ENCODE measurements around the gene C17orf50. TPM values are rescaled to one million over a fixed set of nuclear protein-coding genes. Genes with fewer than 3 reads are reported as not detected.

The C17orf50 gene
- total RNA-seq (not detected), polyA plus RNA-seq (not detected)

GRCh38 chr17:35760587-35760986 is at the start of gene C17orf50:
TSS of gene C17orf50 (plus strand) at chr17:35760887. CDS start at chr17:35760942, 55 bp downstream.
- no peaks in the 10 kb centered on the region for H3K27me3 Mint-ChIP-seq
- no peaks in the 10 kb centered on the region for H3K9me3 Mint-ChIP-seq
- no peaks in the 10 kb centered on the region for H3K36me3 ChIP-seq (ENCODE audit: insufficient read depth, low read length)
- H3K4me1 ChIP-seq (ENCODE audit: insufficient read depth, low read length): peaks cover 8% of the 10 kb centered on the region
- H3K27ac Mint-ChIP-seq: peak within 1 kb of the TSS in 1 of 8 donors; percentile 38
- H3K36me3 Mint-ChIP-seq: peaks cover 0 to 2% (median 0%) of the 10 kb centered on the region in 3 donors
- H3K27me3 ChIP-seq (ENCODE audit: insufficient read depth, low read length, poor library complexity, severe bottlenecking): no peaks in the 10 kb centered on the region
- ChIA-PET POLR2A (interaction anchor here (0.7 kb wide), 1 partner anchor 31 kb away, joined by 4 read pairs; no protein-coding TSS in a partner anchor), CTCF (interaction anchor here (1.2 to 9.3 kb wide), 3 partner anchors 13 to 48 kb away, joined by 3 to 250 read pairs (median 4); partner anchors contain the start of genes MMP28 and TAF15)
- DNase-seq: no peak
- peak within 1 kb of the TSS in 2 of 7 donors; percentile 17 to 36 for H3K4me3 Mint-ChIP-seq
- peaks cover 7 to 9% (median 9%) of the 10 kb centered on the region in 3 donors for H3K4me1 Mint-ChIP-seq
- no peak within 1 kb of the TSS for H3K4me3 ChIP-seq (ENCODE audit: low read length)
- H3K27ac ChIP-seq (ENCODE audit: low read depth, low read length): no peak within 1 kb of the TSS
- no peaks in the 10 kb centered on the region for H3K9me3 ChIP-seq (ENCODE audit: low read length)

- peaks cover 15% of the 10 kb centered on the region for H3K36me3 ChIP-seq (ENCODE audit: insufficient read depth, low read length)
- H3K9me3 Mint-ChIP-seq: no peaks in the 10 kb centered on the region
- ChIA-PET POLR2A (no interaction called here), CTCF (interaction anchor here (1.7 kb wide), 1 partner anchor 36 kb away, joined by 4 read pairs; no protein-coding TSS in a partner anchor)
- no peak overlapping the region for H3K4me3 ChIP-seq (ENCODE audit: low read length)
- no peaks in the 10 kb centered on the region for H3K9me3 ChIP-seq (ENCODE audit: low read length)
- H3K27me3 ChIP-seq (ENCODE audit: insufficient read depth, low read length, poor library complexity, severe bottlenecking): no peaks in the 10 kb centered on the region
- no peaks in the 10 kb centered on the region for H3K27me3 Mint-ChIP-seq
- H3K27ac ChIP-seq (ENCODE audit: low read depth, low read length): no peak overlapping the region
- peak overlapping the region in 2 of 8 donors; percentile 3 to 14 for H3K27ac Mint-ChIP-seq
- DNase-seq: no peak
- peaks cover 13 to 22% (median 19%) of the 10 kb centered on the region in 3 donors for H3K4me1 Mint-ChIP-seq
- H3K36me3 Mint-ChIP-seq: peaks cover 0 to 50% (median 22%) of the 10 kb centered on the region in 3 donors
- no peak overlapping the region for H3K4me3 Mint-ChIP-seq
- H3K4me1 ChIP-seq (ENCODE audit: insufficient read depth, low read length): peaks cover 26% of the 10 kb centered on the region
Observed at GRCh38 chr17:35710950-35711349, 49.7 kb upstream of the C17orf50 start.

- Mint-ChIP-seq H3K4me1 (peaks cover 7 to 14% (median 7%) of the 10 kb centered on the region in 3 donors), H3K27me3 (no peaks in the 10 kb centered on the region), H3K4me3 (no peak overlapping the region), H3K9me3 (no peaks in the 10 kb centered on the region), H3K27ac (no peak overlapping the region), H3K36me3 (peaks cover 3 to 37% (median 30%) of the 10 kb centered on the region in 3 donors)
- no peak overlapping the region for H3K27ac ChIP-seq (ENCODE audit: low read depth, low read length)
- ChIA-PET CTCF (interaction anchor here (1.1 to 1.3 kb wide), 2 partner anchors 50 to 95 kb away, joined by 3 to 4 read pairs; no protein-coding TSS in a partner anchor), POLR2A (no interaction called here)
- H3K4me1 ChIP-seq (ENCODE audit: insufficient read depth, low read length): peaks cover 26% of the 10 kb centered on the region
- peaks cover 23% of the 10 kb centered on the region for H3K36me3 ChIP-seq (ENCODE audit: insufficient read depth, low read length)
- no peak overlapping the region for H3K4me3 ChIP-seq (ENCODE audit: low read length)
- no peaks in the 10 kb centered on the region for H3K9me3 ChIP-seq (ENCODE audit: low read length)
- no peak for DNase-seq
- H3K27me3 ChIP-seq (ENCODE audit: insufficient read depth, low read length, poor library complexity, severe bottlenecking): no peaks in the 10 kb centered on the region
Observed at GRCh38 chr17:35713069-35713728, 47.5 kb upstream of the C17orf50 start.

GRCh38 chr17:35714988-35715387 is 45.7 kb upstream of the C17orf50 start:
- Histone ChIP-seq H3K36me3 (ENCODE audit: insufficient read depth, low read length) (peaks cover 23% of the 10 kb centered on the region), H3K27ac (ENCODE audit: low read depth, low read length) (no peak overlapping the region), H3K9me3 (ENCODE audit: low read length) (no peaks in the 10 kb centered on the region), H3K4me3 (ENCODE audit: low read length) (no peak overlapping the region), H3K4me1 (ENCODE audit: insufficient read depth, low read length) (peaks cover 19% of the 10 kb centered on the region), H3K27me3 (ENCODE audit: insufficient read depth, low read length, poor library complexity, severe bottlenecking) (no peaks in the 10 kb centered on the region)
- no peaks in the 10 kb centered on the region for H3K27me3 Mint-ChIP-seq
- no peak for DNase-seq
- H3K4me1 Mint-ChIP-seq: peaks cover 0 to 7% (median 1%) of the 10 kb centered on the region in 3 donors
- H3K36me3 Mint-ChIP-seq: peaks cover 5 to 36% (median 28%) of the 10 kb centered on the region in 3 donors
- H3K9me3 Mint-ChIP-seq: no peaks in the 10 kb centered on the region
- ChIA-PET CTCF (no interaction called here), POLR2A (no interaction called here)
- H3K27ac Mint-ChIP-seq: no peak overlapping the region
- H3K4me3 Mint-ChIP-seq: no peak overlapping the region

- H3K27ac Mint-ChIP-seq: no peak overlapping the region
- Histone ChIP-seq H3K36me3 (ENCODE audit: insufficient read depth, low read length) (peaks cover 20% of the 10 kb centered on the region), H3K4me3 (ENCODE audit: low read length) (no peak overlapping the region), H3K27ac (ENCODE audit: low read depth, low read length) (no peak overlapping the region), H3K4me1 (ENCODE audit: insufficient read depth, low read length) (peaks cover 19% of the 10 kb centered on the region), H3K27me3 (ENCODE audit: insufficient read depth, low read length, poor library complexity, severe bottlenecking) (no peaks in the 10 kb centered on the region), H3K9me3 (ENCODE audit: low read length) (no peaks in the 10 kb centered on the region)
- CTCF ChIA-PET: no interaction called here
- H3K27me3 Mint-ChIP-seq: no peaks in the 10 kb centered on the region
- H3K9me3 Mint-ChIP-seq: no peaks in the 10 kb centered on the region
- H3K36me3 Mint-ChIP-seq: peaks cover 7 to 35% (median 28%) of the 10 kb centered on the region in 3 donors
- peaks cover 0 to 7% (median 1%) of the 10 kb centered on the region in 3 donors for H3K4me1 Mint-ChIP-seq
- H3K4me3 Mint-ChIP-seq: no peak overlapping the region
- no peak for DNase-seq
- POLR2A ChIA-PET: no interaction called here
Observed at GRCh38 chr17:35715416-35715815, 45.3 kb upstream of the C17orf50 start.

GRCh38 chr17:35716173-35716572 is 44.5 kb upstream of the C17orf50 start:
- ChIA-PET POLR2A (no interaction called here), CTCF (interaction anchor here (1.0 kb wide), 1 partner anchor 20 kb away, joined by 3 read pairs; no protein-coding TSS in a partner anchor)
- Histone ChIP-seq H3K4me1 (ENCODE audit: insufficient read depth, low read length) (peaks cover 19% of the 10 kb centered on the region), H3K27ac (ENCODE audit: low read depth, low read length) (no peak overlapping the region), H3K4me3 (ENCODE audit: low read length) (no peak overlapping the region), H3K27me3 (ENCODE audit: insufficient read depth, low read length, poor library complexity, severe bottlenecking) (no peaks in the 10 kb centered on the region), H3K9me3 (ENCODE audit: low read length) (no peaks in the 10 kb centered on the region), H3K36me3 (ENCODE audit: insufficient read depth, low read length) (peaks cover 12% of the 10 kb centered on the region)
- Mint-ChIP-seq H3K27ac (no peak overlapping the region), H3K4me3 (no peak overlapping the region), H3K27me3 (no peaks in the 10 kb centered on the region), H3K36me3 (peaks cover 7 to 34% (median 25%) of the 10 kb centered on the region in 3 donors), H3K4me1 (peaks cover 0 to 4% (median 1%) of the 10 kb centered on the region in 3 donors), H3K9me3 (no peaks in the 10 kb centered on the region)
- no peak for DNase-seq

DNA sequence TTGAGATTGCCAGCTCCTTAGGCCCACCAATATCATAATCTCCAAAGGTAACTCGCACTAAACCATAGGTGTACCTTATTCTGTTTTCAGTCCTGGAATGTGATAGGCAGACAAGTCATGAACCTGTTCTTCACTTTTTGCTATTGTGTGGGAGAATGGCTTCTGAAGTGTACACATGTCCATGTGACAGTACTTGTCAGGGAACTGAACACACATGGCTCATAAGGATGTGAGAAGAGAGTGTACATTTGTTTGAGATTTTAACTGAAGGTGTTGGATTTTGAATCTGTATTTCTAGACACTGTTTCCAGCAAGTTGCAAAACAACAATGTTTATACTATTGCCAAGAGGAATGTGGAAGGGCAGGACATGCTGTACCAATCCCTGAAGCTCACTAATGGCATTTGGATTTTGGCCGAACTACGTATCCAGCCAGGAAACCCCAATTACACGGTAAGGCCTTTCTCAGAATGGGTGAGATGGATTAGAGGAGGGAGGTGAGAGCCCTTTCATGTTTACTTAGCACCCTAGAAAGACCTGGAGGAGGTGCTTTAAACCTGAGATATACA is 43.7 kb upstream of the C17orf50 start:
- Histone ChIP-seq H3K4me3 (ENCODE audit: low read length) (no peak overlapping the region), H3K36me3 (ENCODE audit: insufficient read depth, low read length) (peaks cover 12% of the 10 kb centered on the region), H3K27ac (ENCODE audit: low read depth, low read length) (no peak overlapping the region), H3K9me3 (ENCODE audit: low read length) (no peaks in the 10 kb centered on the region), H3K4me1 (ENCODE audit: insufficient read depth, low read length) (peaks cover 18% of the 10 kb centered on the region), H3K27me3 (ENCODE audit: insufficient read depth, low read length, poor library complexity, severe bottlenecking) (no peaks in the 10 kb centered on the region)
- H3K4me3 Mint-ChIP-seq: no peak overlapping the region
- H3K36me3 Mint-ChIP-seq: peaks cover 7 to 33% (median 23%) of the 10 kb centered on the region in 3 donors
- ChIA-PET CTCF (interaction anchor here (1.0 kb wide), 1 partner anchor 21 kb away, joined by 3 read pairs; no protein-coding TSS in a partner anchor), POLR2A (no interaction called here)
- no peak for DNase-seq
- H3K27me3 Mint-ChIP-seq: no peaks in the 10 kb centered on the region
- H3K27ac Mint-ChIP-seq: no peak overlapping the region
- peaks cover 0 to 2% (median under 1%) of the 10 kb centered on the region in 3 donors for H3K4me1 Mint-ChIP-seq
- H3K9me3 Mint-ChIP-seq: no peaks in the 10 kb centered on the region

GRCh38 chr17:35717475-35717874 is 43.2 kb upstream of the C17orf50 start:
- CTCF ChIA-PET: no interaction called here
- no peak overlapping the region for H3K27ac Mint-ChIP-seq
- Histone ChIP-seq H3K4me1 (ENCODE audit: insufficient read depth, low read length) (peaks cover 14% of the 10 kb centered on the region), H3K4me3 (ENCODE audit: low read length) (no peak overlapping the region), H3K36me3 (ENCODE audit: insufficient read depth, low read length) (peaks cover 12% of the 10 kb centered on the region), H3K27me3 (ENCODE audit: insufficient read depth, low read length, poor library complexity, severe bottlenecking) (no peaks in the 10 kb centered on the region), H3K9me3 (ENCODE audit: low read length) (no peaks in the 10 kb centered on the region), H3K27ac (ENCODE audit: low read depth, low read length) (no peak overlapping the region)
- no peaks in the 10 kb centered on the region for H3K4me1 Mint-ChIP-seq
- H3K4me3 Mint-ChIP-seq: no peak overlapping the region
- no peaks in the 10 kb centered on the region for H3K9me3 Mint-ChIP-seq
- no peaks in the 10 kb centered on the region for H3K27me3 Mint-ChIP-seq
- H3K36me3 Mint-ChIP-seq: peaks cover 7 to 36% (median 24%) of the 10 kb centered on the region in 3 donors
- no peak for DNase-seq
- POLR2A ChIA-PET: no interaction called here

All from CD8-positive, alpha-beta memory T cell (primary cell).